HepG2 (cell line): ENCODE measurements around the gene PPP2R2C. TPM values are rescaled to one million over a fixed set of nuclear protein-coding genes. Genes with fewer than 3 reads are reported as not detected.

ENCODE experiments used
- ATAC-seq: fragments of 200-7000 bp; cut with Tn5 transposase; 3 replicates; pipeline ENCODE4 v1.9.1; 2020; ENCODE audit warnings: mild to moderate bottlenecking, moderate library complexity
- BruUV-seq: library from RNA; stranded (reverse); fragments of 400-500 nt; replicated peaks from 2 replicates; lab custom pipeline; 2021; lab: Mats Ljungman, UMichigan
- CTCF ChIA-PET: fragments of 300-600 bp; formaldehyde crosslinking; extraction: SDS; loops from one replicate; lab custom pipeline; 2021; ENCODE audit warnings: low total read pairs, inconsistent platforms, low intra/inter-chr PET ratio; lab: Yijun Ruan, JAX
- POLR2A ChIA-PET: fragments of 350-600 bp; sonication (Branson Sonifier 250); formaldehyde crosslinking; loops from one replicate; lab custom pipeline; 2020; ENCODE audit warnings: antibody characterized with exemption, inconsistent platforms; lab: Yijun Ruan, JAX
- DNase-seq: peaks from one replicate; pipeline ENCODE4 v3.0.0-alpha.2; 2015; ENCODE audit warnings: low spot score
- FAIRE-seq: peaks from 3 replicates; lab custom pipeline; 2011; peaks lifted over from hg19 to GRCh38; lab: Jason Lieb, UNC
- H2AFZ ChIP-seq: one replicate; pipeline ENCODE4 v1.6.1; 2011; ENCODE audit warnings: low read length, inconsistent platforms
- H3K27ac ChIP-seq: fragments of 300-600 bp; 3 replicates; pipeline ENCODE4 v1.8.0; 2011; ENCODE audit warnings: mixed run types, mild to moderate bottlenecking, mixed read lengths, low read length, inconsistent platforms; ENCODE audit not compliant: insufficient read depth; ENCODE audit errors: extremely low read length
- H3K27me3 ChIP-seq, 2 experiments: fragments of 200-600 bp in 1 of 2; 2 replicates in 1 of 2; 3 replicates in 1 of 2; pipeline versions ENCODE4 v1.6.0 to v1.8.0; 2011; ENCODE audit warnings: low read length in 2 of 2, mild to moderate bottlenecking in 2 of 2, moderate library complexity in 2 of 2, inconsistent platforms in 1 of 2; ENCODE audit not compliant: insufficient read depth in 2 of 2, control insufficient read depth in 1 of 2
- H3K36me3 ChIP-seq, 2 experiments: fragments of 200-600 bp in 1 of 2; replicated peaks in 1 of 2; 2 replicates in 1 of 2; 3 replicates in 1 of 2; pipeline versions ENCODE4 v1.5.1 to v1.8.0; 2011; ENCODE audit warnings: low read length in 2 of 2, inconsistent platforms in 1 of 2; ENCODE audit not compliant: insufficient read depth in 2 of 2, control insufficient read depth in 1 of 2
- H3K4me1 ChIP-seq: 2 replicates; pipeline ENCODE4 v1.5.1; 2012; ENCODE audit warnings: low read length, inconsistent platforms; ENCODE audit not compliant: insufficient read depth
- H3K4me2 ChIP-seq: 2 replicates; pipeline ENCODE4 v1.6.0; 2011; ENCODE audit warnings: low read depth, low read length, inconsistent platforms
- H3K4me3 ChIP-seq, 3 experiments: fragments of 200-600 bp in 1 of 3; sonication (generic), shearing (Covaris generic) in 1 of 3; replicated peaks in 1 of 3; 2 replicates each; pipeline ENCODE4 v1.5.1; 2011 to 2016; ENCODE audit warnings: low read length in 3 of 3, inconsistent platforms in 2 of 3, low read depth in 2 of 3, mild to moderate bottlenecking in 2 of 3, control low read depth in 1 of 3, mixed read lengths in 1 of 3; ENCODE audit not compliant: insufficient read depth in 1 of 3
- H3K79me2 ChIP-seq: one replicate; pipeline ENCODE4 v1.6.1; 2011; ENCODE audit warnings: low read length, inconsistent platforms; ENCODE audit not compliant: insufficient read depth
- H3K9ac ChIP-seq: 2 replicates; pipeline ENCODE4 v1.6.0; 2011; ENCODE audit warnings: mild to moderate bottlenecking, low read depth, low read length, inconsistent platforms; ENCODE audit not compliant: insufficient read depth
- H3K9me3 ChIP-seq: 2 replicates; pipeline ENCODE4 v1.5.1; 2012; ENCODE audit warnings: mild to moderate bottlenecking, low read length
- H4K20me1 ChIP-seq: 2 replicates; pipeline ENCODE4 v1.6.0; 2011; ENCODE audit warnings: inconsistent platforms, mild to moderate bottlenecking, low read length, moderate library complexity; ENCODE audit not compliant: insufficient read depth
- CBFB ChIP-seq: sonication (generic); formaldehyde crosslinking; IDR thresholded peaks from 2 replicates; pipeline ENCODE4 v1.4.0; 2020; ENCODE audit warnings: missing genetic modification reagents
- DNMT3B ChIP-seq: conservative IDR thresholded peaks from 2 replicates; pipeline ENCODE4 v1.6.1; 2016; ENCODE audit warnings: missing biosample characterization, control low read depth
- JUND ChIP-seq: sonication (generic); formaldehyde crosslinking; IDR thresholded peaks from 2 replicates; pipeline ENCODE4 v1.8.0; 2022; ENCODE audit warnings: mild to moderate bottlenecking, missing genetic modification reagents
- KLF13 ChIP-seq: sonication (generic); formaldehyde crosslinking; IDR thresholded peaks from 2 replicates; pipeline ENCODE4 v1.4.0; 2020; ENCODE audit warnings: mild to moderate bottlenecking, missing genetic modification reagents
- NFE2 ChIP-seq: sonication (generic); formaldehyde crosslinking; IDR thresholded peaks from 2 replicates; pipeline ENCODE4 v1.4.0; 2020; ENCODE audit warnings: missing genetic modification reagents
- NR2F6 ChIP-seq, 2 experiments: IDR thresholded peaks; 2 replicates each; pipeline ENCODE4 v1.6.1; 2016; ENCODE audit warnings: antibody characterized with exemption in 1 of 2, mild to moderate bottlenecking in 1 of 2
- REXO4 ChIP-seq: sonication (generic); formaldehyde crosslinking; IDR thresholded peaks from 2 replicates; pipeline ENCODE4 v1.8.0; 2022; ENCODE audit warnings: missing genetic modification reagents, mild to moderate bottlenecking, borderline replicate concordance
- RFX1 ChIP-seq: fragments of 450-650 bp; IDR thresholded peaks from 2 replicates; pipeline ENCODE4 v1.6.1; 2017
- TARDBP ChIP-seq: sonication (generic); formaldehyde crosslinking; IDR thresholded peaks from 2 replicates; pipeline ENCODE4 v1.8.0; 2022; ENCODE audit warnings: mild to moderate bottlenecking, missing genetic modification reagents
- TFDP2 ChIP-seq: sonication (generic); formaldehyde crosslinking; IDR thresholded peaks from 2 replicates; pipeline ENCODE4 v1.4.0; 2020; ENCODE audit warnings: missing genetic modification reagents
- ZFP62 ChIP-seq: sonication (generic); formaldehyde crosslinking; IDR thresholded peaks from 2 replicates; pipeline ENCODE4 v1.4.0; 2020; ENCODE audit warnings: missing genetic modification reagents
- ZFP82 ChIP-seq: sonication (generic); formaldehyde crosslinking; IDR thresholded peaks from 2 replicates; pipeline ENCODE4 v1.5.1; 2020; ENCODE audit warnings: mild to moderate bottlenecking, missing genetic modification reagents, borderline replicate concordance
- ZNF33B ChIP-seq: sonication (generic); formaldehyde crosslinking; IDR thresholded peaks from 2 replicates; pipeline ENCODE4 v1.5.1; 2020; ENCODE audit warnings: mild to moderate bottlenecking, missing genetic modification reagents
- ZNF354B ChIP-seq: sonication (generic); formaldehyde crosslinking; IDR thresholded peaks from 2 replicates; pipeline ENCODE4 v1.8.0; 2022; ENCODE audit warnings: mild to moderate bottlenecking, missing genetic modification reagents
- ZNF570 ChIP-seq: sonication (generic); formaldehyde crosslinking; IDR thresholded peaks from 2 replicates; pipeline ENCODE4 v1.4.0; 2020; ENCODE audit warnings: mild to moderate bottlenecking, missing genetic modification reagents, borderline replicate concordance
- WGBS: methylation state at CpG from one replicate; pipeline ENCODE4 v1.1.6; 2017; ENCODE audit warnings: low lambda C conversion rate; 5-methylcytosine and 5-hydroxymethylcytosine counted together
- in situ Hi-C: cut with HindIII; loops from 2 replicates; pipeline ENCODE4 v1.10.0; 2017; ENCODE audit warnings: low pct_unique_long_range_greater_than_20kb; ENCODE audit not compliant: extremely low pct_ligation_motif_present
- intact Hi-C: fragments of 100-400 bp; cut with micrococcal nuclease; formaldehyde crosslinking; loops from one replicate; pipeline ENCODE4 v1.10.0; 2022; ENCODE audit not compliant: unreplicated experiment
- polyA plus RNA-seq, 8 experiments: library from polyadenylated mRNA; depleted of rRNA in 3 of 8; stranded (reverse) in 7 of 8; unstranded in 1 of 8; fragments of >200 nt; fragmentation: Illumina TruSeq in 4 of 8; extraction: Trizol in 4 of 8; gene quantifications; 2 replicates each; pipeline versions ENCODE4 v1.2.1 to v1.2.3, GENCODE V29; 2011 to 2016; ENCODE audit warnings: low read depth in 4 of 8, missing spikeins in 1 of 8, mixed read lengths in 1 of 8; ENCODE audit not compliant: insufficient read depth in 1 of 8
- total RNA-seq, 5 experiments: library from RNA; depleted of rRNA; stranded (reverse); fragments of >200 nt; fragmentation: Illumina TruSeq; extraction: Trizol; gene quantifications; 2 replicates each; pipeline ENCODE4 v1.2.3, GENCODE V29; 2016; ENCODE audit warnings: low read depth in 1 of 5
- TF ChIP-seq, protein P1 (sequence below): sonication (generic); formaldehyde crosslinking; IDR thresholded peaks from 2 replicates; pipeline ENCODE4 v1.9.0; 2021; ENCODE audit warnings: mild to moderate bottlenecking, missing genetic modification reagents
- TF ChIP-seq, protein P2 (sequence below): sonication (generic); formaldehyde crosslinking; IDR thresholded peaks from 2 replicates; pipeline ENCODE4 v1.9.0; 2021; ENCODE audit warnings: missing genetic modification reagents, borderline replicate concordance

PPP2R2C gene
- total and polyA plus RNA-seq, 2 of the 13 experiments (the other 11 are each of a cell fraction or from before 2014, with no cell fraction given), result 0.60 to 8.6 TPM

GRCh38 chr4:6299875-6300274 is 172.5 kb downstream of the PPP2R2C start:
- Histone ChIP-seq H3K9me3 (no peaks in the 10 kb centered on the region), H2AFZ (no peak overlapping the region), H3K4me3 (no peak overlapping the region), H3K4me1 (no peaks in the 10 kb centered on the region), H3K4me2 (no peak overlapping the region), H3K9ac (no peak overlapping the region), H3K79me2 (no peaks in the 10 kb centered on the region), H3K27me3 (no peaks in the 10 kb centered on the region), H3K36me3 (peaks cover 44 to 64% of the 10 kb centered on the region in 2 experiments), H4K20me1 (no peaks in the 10 kb centered on the region), H3K27ac (no peak overlapping the region)
- ATAC-seq (no peak), FAIRE-seq (no peak), DNase-seq (no peak)
- in situ Hi-C loops (no loop called here), intact Hi-C loops (no loop called here)
- 97% methylated on average over 8 of the region's 12 CpGs for WGBS
- CTCF ChIA-PET, result no interaction called here
- POLR2A ChIA-PET, result interaction anchor here (1.0 kb wide), 1 partner anchor 9 kb away, joined by 3 read pairs; no protein-coding TSS in a partner anchor
- BruUV-seq, result no TSS peak
- TF ChIP-seq ZNF33B, result no peak
- TF ChIP-seq CBFB (CRISPR knock-in tag), result no peak
- TF ChIP-seq TARDBP (CRISPR knock-in tag), result no peak
- TF ChIP-seq ZNF354B (CRISPR knock-in tag), result no peak
- TF ChIP-seq TFDP2 (CRISPR knock-in tag), result no peak
- TF ChIP-seq, protein P1, sequence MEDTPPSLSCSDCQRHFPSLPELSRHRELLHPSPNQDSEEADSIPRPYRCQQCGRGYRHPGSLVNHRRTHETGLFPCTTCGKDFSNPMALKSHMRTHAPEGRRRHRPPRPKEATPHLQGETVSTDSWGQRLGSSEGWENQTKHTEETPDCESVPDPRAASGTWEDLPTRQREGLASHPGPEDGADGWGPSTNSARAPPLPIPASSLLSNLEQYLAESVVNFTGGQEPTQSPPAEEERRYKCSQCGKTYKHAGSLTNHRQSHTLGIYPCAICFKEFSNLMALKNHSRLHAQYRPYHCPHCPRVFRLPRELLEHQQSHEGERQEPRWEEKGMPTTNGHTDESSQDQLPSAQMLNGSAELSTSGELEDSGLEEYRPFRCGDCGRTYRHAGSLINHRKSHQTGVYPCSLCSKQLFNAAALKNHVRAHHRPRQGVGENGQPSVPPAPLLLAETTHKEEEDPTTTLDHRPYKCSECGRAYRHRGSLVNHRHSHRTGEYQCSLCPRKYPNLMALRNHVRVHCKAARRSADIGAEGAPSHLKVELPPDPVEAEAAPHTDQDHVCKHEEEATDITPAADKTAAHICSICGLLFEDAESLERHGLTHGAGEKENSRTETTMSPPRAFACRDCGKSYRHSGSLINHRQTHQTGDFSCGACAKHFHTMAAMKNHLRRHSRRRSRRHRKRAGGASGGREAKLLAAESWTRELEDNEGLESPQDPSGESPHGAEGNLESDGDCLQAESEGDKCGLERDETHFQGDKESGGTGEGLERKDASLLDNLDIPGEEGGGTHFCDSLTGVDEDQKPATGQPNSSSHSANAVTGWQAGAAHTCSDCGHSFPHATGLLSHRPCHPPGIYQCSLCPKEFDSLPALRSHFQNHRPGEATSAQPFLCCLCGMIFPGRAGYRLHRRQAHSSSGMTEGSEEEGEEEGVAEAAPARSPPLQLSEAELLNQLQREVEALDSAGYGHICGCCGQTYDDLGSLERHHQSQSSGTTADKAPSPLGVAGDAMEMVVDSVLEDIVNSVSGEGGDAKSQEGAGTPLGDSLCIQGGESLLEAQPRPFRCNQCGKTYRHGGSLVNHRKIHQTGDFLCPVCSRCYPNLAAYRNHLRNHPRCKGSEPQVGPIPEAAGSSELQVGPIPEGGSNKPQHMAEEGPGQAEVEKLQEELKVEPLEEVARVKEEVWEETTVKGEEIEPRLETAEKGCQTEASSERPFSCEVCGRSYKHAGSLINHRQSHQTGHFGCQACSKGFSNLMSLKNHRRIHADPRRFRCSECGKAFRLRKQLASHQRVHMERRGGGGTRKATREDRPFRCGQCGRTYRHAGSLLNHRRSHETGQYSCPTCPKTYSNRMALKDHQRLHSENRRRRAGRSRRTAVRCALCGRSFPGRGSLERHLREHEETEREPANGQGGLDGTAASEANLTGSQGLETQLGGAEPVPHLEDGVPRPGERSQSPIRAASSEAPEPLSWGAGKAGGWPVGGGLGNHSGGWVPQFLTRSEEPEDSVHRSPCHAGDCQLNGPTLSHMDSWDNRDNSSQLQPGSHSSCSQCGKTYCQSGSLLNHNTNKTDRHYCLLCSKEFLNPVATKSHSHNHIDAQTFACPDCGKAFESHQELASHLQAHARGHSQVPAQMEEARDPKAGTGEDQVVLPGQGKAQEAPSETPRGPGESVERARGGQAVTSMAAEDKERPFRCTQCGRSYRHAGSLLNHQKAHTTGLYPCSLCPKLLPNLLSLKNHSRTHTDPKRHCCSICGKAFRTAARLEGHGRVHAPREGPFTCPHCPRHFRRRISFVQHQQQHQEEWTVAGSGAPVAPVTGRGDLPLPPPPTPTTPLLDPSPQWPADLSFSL (CRISPR knock-in tag), result no peak
- TF ChIP-seq REXO4 (CRISPR knock-in tag), result no peak
- TF ChIP-seq ZFP62 (CRISPR knock-in tag), result no peak
- TF ChIP-seq KLF13 (CRISPR knock-in tag), result no peak
- no peak for TF ChIP-seq JUND (CRISPR knock-in tag)
- TF ChIP-seq NR2F6 (IDR thresholded peaks at IDR 0.05), result no peak
- no peak for TF ChIP-seq NR2F6 (CRISPR knock-in tag; IDR thresholded peaks at IDR 0.05)
- TF ChIP-seq, protein P2, sequence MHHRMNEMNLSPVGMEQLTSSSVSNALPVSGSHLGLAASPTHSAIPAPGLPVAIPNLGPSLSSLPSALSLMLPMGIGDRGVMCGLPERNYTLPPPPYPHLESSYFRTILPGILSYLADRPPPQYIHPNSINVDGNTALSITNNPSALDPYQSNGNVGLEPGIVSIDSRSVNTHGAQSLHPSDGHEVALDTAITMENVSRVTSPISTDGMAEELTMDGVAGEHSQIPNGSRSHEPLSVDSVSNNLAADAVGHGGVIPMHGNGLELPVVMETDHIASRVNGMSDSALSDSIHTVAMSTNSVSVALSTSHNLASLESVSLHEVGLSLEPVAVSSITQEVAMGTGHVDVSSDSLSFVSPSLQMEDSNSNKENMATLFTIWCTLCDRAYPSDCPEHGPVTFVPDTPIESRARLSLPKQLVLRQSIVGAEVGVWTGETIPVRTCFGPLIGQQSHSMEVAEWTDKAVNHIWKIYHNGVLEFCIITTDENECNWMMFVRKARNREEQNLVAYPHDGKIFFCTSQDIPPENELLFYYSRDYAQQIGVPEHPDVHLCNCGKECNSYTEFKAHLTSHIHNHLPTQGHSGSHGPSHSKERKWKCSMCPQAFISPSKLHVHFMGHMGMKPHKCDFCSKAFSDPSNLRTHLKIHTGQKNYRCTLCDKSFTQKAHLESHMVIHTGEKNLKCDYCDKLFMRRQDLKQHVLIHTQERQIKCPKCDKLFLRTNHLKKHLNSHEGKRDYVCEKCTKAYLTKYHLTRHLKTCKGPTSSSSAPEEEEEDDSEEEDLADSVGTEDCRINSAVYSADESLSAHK (CRISPR knock-in tag), result no peak
- TF ChIP-seq ZNF570, result no peak
- no peak for TF ChIP-seq NFE2 (CRISPR knock-in tag)
- no peak for TF ChIP-seq ZFP82 (CRISPR knock-in tag)
- no peak for TF ChIP-seq DNMT3B (CRISPR knock-in tag)
- TF ChIP-seq RFX1, result no peak
